Endometrial microvascular endothelial cells (primary cell): ENCODE measurements around the gene MYLIP. TPM values are rescaled to one million over a fixed set of nuclear protein-coding genes. Genes with fewer than 3 reads are reported as not detected.
"Not testable (repeated sequence)": the region's sequence is repeated elsewhere in the genome, so short reads cannot be mapped to it uniquely, and the experiment has no call there.

ENCODE experiments used
- in situ Hi-C: cut with HindIII; loops from 2 replicates; pipeline ENCODE4 v1.10.0; 2017; ENCODE audit warnings: low sequenced_read_pairs, low pct_unique_long_range_greater_than_20kb; ENCODE audit errors: inconsistent ontology term
- total RNA-seq: library from RNA; depleted of rRNA; stranded (reverse); fragments of >200 nt; gene quantifications from one replicate; pipeline ENCODE4 v1.2.3, GENCODE V29; 2015; ENCODE audit errors: inconsistent ontology term

Gene MYLIP
- total RNA-seq, 1 donor from 2014 or later = 5.4 TPM

DNA sequence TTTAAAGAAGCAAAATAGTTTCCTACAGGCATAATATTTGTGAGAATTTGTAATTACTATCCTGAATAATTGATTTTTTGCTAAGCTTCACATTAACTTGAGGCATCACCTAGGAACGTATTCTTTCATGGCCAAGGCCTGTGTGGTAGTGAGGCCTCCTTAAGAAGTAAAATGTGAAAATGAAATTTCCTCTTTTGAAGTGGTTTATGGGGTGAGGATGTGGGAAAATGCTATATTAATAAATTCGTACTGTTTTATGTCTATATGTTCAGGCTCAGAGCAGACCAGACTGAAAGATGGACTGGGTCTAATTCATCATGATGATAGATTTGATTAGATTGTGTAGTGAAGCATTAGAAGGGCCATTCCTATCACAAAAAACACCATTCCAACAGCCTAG lies 33.1 kb downstream of the MYLIP start:
- in situ Hi-C loops = no loop called here

DNA sequence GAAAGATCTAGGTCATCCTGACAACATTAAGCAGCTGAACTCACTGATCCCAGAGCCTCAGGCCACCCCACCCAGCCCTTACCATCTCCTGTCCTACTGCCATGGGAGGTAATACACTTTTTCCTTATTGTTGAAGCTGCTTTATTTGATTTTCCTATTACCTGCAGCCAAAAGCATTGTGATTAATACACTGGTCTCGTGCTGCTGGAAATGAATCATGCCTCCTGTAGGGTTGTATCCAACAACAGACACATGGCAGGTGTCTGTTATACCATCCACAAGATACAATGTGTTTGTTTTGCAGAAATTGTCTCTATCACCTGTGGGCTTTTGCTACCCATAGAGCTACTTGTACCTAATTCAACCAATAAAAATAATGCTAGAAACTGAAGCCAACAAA lies 34.2 kb downstream of the MYLIP start:
- in situ Hi-C loops = no loop called here

DNA sequence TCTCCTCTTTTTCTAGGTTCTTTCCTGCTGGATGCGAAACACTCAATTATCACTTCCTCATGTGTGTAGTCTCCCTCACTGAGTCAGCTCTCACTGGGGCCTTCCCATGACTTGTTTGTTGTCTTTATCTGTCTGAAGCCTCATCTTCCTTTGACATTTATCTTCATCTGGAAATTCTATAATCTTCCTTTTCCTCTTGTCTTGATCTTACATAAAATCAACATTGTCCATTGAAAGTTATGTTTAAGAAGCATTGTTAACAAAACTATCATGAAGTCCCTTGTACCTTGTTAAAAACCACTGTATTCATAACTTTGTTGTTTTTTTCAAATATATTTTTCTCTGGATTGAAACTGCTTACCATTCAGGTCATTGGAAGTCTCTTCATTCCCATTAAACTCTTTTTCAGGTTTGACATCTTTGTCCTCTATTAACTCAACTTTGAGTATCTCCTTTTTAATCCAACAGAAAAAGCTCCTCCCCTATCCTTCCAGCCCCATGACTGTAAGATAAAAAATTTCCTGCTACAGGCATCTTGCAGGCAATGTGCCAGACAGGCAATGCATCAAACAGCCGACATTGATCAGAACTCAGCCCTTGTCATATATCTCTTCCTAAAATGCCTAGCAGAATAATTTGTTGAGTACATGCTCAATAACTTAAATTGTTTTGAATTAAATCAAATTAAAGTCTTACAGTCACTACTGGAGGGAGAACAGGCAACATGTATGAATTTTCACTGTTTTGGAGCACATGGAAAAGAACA lies 34.8 kb downstream of the MYLIP start:
- in situ Hi-C loops = no loop called here

DNA sequence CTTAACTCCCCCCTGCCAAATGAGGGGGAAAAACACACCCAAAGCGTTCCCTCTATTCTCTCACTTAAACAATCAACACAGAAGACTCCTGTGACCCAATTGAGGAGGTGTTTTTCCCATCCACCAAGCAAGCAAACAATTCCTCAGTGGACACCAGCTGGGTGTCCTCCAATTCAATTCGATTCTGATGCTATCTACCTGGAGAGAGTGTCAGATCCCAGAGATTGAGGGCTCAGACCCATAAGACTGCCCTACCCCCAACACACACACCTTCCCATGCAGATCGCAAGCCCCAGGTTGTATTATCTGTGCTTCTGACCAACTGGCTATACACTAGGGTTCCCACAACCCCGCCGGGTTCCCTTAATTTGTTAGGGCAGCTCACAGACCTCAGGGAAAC lies 36.8 kb downstream of the MYLIP start:
- in situ Hi-C loops = no loop called here

DNA sequence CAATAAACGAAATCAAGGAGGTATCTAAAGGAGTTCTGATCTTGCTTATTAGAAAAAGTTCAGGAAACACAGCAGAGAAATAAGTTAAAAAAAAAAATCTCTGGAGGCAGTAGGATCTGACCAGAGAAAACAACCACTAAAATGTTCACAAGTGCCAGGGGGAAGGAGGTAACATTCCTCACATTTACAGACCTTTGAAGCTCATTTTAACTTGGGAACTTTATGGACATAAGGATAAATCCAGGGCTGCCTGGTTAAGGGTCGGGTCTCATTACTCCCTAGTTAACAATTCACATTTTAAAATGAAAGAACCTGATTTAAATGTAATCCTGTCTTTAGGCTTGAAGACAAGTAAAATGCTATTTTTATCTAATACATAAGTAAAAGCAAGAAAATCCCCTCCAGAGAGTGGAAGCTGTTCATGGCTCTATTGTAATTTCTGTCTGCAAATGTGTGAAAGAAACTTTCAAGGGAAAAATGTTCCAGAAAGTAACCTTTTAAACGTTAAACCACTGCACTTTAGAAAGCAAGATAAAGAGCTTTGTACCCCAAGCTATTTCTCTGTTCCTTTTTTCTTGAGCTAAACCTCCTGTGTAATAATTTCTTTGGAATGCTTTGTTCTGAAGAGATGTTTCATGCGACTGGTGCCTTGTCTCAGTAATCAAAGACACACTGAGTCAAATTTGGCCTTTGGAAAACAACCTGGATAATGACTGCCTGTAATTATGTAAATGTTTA lies 38.2 kb downstream of the MYLIP start:
- in situ Hi-C loops = no loop called here

DNA sequence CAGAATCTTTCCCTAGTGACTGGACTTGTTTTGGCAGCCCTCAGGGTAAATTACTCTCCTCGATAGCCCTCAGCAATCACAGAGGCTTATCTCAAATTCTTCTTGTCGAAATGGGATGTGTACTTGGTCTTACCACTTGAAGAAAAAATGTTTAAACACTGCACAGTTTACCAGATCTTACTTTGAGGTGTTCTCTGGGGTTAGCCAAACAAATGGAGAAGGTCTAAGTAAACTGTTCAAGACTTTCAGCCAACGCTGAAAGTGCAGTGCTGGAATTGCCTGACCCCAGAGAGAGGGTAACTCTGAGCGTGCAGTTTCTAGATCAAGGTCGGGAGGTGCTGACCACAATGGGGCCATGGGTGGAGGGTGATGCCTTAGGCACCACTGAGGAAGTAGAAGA lies 39.2 kb downstream of the MYLIP start:
- in situ Hi-C loops = no loop called here

DNA sequence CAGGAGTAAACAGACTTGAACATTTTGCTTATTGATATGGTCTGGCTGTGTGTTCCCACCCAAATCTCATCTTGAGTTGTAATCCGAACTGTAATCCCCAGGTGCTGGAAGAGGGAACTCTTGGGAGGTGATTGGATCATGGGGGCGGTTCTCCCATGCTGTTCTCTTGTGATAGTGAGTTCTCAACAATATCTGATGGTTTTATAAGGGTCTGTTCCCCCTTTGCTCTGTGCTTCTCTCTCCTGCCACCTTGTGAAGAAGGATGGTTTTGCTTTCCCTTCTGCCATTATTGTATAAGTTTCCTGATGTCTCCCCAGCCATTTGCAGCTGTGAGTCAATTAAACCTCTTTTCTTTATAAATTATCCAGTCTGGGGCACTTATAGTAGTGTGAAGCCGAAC lies 40.0 kb downstream of the MYLIP start:
- in situ Hi-C loops = no loop called here

DNA sequence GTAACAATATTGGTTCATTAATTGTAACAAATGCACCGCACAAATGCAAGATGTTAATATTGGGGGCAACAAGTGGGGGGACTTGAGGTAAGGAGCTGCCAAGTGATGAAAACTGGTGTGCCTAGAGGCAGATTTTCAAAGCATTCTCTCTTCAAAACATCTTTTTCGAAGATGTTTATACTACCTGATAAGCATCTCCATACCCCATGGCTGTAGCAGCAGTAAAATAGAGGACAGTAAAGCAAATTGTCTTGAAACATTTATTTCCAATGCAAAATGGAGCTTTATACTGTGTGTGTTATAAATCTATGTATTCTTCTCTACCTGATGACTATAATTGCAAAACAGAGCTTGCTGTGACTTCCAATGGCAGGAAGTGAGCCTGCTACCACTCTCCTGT lies 42.5 kb downstream of the MYLIP start:
- in situ Hi-C loops = no loop called here

DNA sequence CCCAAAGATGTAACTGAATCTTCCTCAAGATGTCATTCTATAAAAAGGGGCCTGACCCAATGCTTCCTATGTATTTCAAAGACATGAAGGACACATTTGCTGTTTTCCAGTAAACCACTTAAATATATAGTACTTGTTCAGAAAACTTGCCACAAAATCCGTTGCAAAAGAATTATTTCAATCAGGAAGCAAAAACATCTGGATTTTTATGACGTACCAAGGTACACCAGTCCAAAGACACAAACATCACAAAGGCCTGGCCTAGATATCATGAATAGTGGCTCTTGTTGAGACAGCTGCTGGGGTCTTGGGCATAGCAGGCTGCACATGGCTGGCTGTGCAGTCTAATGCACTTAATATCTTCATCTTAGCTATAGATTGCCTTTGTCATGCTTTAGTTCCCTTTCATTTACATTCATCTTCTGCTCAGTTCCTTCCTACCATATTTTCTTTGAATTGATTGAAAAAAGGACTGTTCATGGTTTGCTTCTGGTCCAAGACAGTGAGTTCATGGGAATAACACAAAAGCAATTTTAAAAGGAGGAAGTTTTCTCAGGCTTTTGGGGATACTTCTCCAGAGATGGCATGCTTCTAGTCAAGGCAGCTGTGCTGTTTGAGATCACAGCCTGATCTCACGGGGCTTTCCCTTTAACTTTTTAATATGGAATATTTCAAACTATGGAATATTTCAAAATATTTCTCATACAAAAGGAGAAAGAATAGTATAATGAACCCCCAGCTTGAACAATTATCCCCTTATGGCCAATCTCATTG lies 44.5 kb downstream of the MYLIP start:
- in situ Hi-C loops = no loop called here

DNA sequence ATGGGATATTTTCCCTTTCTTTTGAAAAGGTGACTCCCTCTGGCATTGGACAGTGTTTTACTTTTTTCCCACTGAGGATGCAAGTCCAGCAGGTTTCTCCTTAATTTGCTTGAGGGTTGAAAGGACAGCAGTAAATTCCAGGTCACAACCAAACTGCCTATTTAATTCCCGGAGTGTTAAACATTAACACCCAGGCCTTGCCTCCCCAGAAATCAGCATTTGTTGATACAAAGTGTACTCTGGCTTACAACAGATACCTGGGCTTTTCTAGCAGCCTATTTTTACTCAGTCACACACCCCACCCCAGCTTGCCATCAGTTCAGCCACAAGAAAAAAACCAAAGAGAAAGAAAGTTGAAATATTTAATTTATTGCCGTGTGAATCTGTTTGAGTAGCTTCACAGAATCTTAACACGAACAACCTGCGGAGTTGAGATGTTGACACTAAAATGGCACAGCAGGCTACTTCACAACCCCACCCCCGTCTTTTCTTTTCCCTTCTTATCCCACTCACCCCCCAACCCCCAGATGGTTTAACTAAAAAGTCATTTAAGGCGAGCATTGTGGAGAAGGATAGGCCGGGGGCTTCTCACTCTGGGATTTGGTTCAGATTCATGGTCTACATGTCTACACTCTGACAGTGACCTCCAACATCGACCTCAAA lies 45.7 kb downstream of the MYLIP start:
- in situ Hi-C loops = no loop called here

DNA sequence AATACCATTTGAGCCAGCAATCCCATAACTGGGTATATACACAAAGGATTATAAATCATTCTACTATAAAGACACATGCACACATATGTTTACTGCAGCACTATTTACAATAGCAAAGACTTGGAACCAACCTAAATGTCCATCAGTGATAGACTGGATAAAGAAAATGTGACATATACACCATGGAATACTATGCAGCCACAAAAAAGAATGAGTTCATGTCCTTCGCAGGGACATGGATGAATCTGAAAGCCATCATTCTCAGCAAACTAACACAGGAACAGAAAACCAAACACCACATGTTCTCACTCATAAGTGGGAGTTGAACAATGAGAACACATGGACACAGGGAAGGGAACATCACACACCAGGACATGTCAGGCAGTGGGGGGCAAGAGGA lies 47.7 kb downstream of the MYLIP start:
- in situ Hi-C loops = not testable (repeated sequence)

DNA sequence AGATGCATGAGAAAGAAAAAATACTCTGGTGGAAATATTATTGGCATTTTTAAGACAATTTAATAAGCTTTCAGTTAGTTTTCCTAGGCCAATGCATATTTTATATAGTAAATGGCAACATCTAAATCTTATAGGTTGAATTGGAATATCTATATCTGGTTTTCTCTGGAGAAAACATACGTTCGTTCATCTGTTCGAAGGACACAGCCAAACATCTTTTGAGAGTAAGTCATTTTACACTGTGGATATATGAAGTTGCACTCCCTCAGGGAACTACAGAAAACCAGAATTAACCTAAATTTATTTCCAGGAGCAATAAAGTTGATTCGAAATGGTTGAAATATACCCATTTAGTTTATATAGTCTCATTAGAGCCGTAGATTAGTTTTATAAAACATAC lies 49.0 kb downstream of the MYLIP start:
- in situ Hi-C loops = no loop called here

DNA sequence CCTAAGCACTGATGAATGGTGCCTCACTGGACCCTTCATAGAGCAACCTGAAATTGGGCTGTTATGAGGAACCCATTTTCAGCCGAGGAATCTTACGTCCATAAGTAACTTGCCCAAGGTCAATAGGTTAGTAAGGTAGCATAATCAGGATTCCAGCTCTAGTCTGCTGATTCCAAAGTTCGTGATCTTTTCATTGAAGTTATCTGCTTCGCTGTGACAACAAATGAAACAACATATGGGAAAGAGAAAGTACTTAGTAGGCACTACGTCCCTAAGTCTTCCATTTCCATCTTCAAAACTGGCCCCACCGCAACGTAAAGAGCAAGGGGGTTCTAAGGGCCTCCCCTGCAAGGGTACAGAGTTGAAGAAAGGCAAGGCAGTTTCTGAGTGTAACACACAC lies 49.5 kb downstream of the MYLIP start:
- in situ Hi-C loops = no loop called here

DNA sequence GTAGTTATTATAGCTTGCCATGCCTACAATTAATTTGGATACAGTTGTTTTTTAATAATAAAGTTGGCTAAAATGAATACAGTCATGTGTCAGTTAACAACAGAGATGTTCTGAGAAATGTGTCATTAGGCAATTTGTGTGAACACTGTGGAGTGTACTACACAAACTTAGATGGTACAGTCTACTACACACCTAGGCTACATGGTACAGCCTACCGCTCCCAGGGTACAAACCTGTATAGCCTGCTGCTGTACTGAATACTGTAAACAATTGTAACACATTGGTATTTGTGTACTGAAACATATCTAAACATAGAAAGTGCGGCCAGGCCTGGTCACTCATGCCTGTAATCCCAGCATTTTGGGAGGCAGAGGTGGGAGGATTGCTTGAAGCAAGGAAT lies 50.2 kb downstream of the MYLIP start:
- in situ Hi-C loops = no loop called here

DNA sequence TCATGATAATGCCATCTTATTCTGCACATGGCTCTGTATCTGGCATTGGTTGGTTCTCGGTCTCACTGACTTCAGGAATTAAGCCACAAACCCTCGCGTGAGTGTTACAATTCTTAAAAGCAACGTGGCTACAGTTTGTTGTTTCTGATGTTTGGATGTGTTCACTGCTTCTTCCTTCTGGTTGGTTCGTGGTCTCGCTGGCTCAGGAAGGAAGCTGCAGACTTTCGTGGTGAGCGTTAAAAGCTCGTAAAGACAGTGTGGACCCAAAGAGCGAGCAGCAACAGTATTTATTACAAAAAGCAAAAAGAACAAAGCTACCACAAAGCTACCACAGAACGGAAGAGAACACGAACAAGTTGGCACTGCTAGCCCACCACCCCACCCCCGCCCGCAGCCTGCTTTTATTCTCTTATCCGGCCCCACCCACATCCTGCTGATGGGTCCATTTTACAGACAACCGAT lies 51.1 kb downstream of the MYLIP start:
- in situ Hi-C loops = no loop called here

DNA sequence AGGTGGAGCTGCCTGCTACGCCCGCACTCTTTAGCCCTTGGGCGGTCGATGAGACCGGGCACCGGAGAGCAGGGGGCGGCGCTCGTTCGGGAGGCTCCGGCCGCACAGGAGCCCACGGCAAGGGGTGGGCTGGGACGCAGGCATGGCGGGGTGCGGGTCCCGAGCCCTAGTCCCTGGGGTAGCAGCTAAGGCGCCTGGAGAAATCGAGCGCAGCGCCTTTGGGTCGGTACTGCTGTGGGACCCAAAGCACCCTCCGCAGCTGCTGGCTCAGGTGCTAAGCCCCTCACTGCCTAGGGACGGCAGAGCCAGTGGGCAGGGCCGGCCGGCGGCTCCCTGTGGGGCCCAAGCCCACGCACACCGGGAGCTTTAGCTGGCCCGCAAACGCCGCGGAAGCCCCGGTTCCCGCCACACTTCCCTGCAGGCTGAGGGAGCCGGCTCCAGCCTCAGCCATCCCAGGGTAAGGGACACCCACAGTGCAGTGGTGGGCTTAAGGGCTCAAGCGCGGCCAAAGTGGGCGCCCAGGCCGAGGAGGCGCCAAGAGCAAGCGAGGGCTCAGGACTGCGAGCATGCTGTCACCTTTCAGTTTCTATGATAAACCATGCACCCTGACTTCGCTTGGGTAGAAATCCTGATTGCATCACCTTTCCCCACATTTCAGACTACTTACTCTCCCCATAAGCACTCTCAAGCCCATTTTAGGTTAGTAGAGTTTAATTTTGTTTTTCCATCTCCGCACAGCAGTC lies 52.0 kb downstream of the MYLIP start:
- in situ Hi-C loops = no loop called here

DNA sequence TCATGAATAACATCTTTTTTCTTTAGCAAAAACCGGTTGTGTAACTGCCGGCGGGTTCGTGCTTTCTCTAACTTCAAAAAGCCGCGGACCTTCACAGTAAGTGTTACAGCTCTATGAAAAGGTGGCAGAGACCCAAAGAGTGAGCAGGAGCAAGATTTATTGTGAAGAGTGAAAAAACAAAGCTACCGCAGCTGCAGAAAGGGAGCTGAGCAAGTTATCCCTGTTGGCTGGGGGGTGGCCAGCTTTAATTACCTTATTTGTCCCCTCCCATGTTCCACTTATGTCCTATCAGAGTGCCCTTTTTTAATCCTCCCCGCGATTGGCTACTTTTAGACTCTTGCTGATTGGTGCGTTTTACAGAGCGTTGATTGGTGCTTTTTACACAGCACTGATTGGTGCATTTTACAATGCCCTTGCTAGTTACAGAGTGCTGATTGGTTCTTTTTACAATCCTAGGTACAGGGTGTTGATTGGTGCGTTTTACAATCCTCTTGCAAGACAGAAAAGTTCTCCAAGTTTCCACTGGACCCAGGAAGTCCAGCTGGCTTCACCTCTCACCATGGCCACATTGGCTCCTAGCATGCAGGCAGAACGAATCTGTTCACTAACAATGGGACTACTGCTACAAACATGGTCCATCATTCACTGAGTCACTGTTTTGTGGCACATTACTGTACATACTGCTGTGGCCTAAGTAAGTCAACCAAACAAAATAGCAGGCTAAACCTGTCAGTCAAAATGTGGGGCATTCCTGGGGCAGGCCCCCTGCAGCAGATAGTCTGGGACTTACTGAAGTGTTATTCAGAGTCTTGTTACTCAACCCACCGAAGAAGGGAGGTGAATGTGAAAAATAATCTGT lies 52.8 kb downstream of the MYLIP start:
- in situ Hi-C loops = no loop called here

DNA sequence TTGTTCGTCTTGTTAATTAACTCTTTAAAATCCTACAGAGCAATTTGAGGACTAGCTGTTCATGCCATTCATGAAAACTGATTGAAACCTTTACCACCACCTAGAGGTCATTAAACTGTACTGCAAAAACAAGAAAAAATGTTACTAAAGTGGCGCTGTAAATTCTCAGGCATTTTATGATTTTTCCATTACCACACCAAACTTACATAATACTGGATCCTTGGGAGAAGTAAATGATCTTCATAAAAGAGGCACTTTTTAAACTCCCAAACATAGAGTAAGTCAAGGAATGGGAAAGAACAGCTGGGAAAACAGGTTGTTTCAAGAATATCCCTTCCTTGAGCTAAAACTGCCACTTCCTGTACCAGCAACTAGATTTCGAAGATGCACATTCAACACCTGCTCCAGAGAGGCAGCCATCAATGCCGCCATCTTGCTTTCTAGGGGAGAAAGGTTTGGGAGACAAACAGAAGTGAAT lies 54.3 kb downstream of the MYLIP start:
- in situ Hi-C loops = no loop called here
